Measurements from ENCODE around the gene NDUFB10.
"Not testable (repeated sequence)": the region's sequence is repeated elsewhere in the genome, so short reads cannot be mapped to it uniquely, and the experiment has no call there.

Gene NDUFB10

DNA sequence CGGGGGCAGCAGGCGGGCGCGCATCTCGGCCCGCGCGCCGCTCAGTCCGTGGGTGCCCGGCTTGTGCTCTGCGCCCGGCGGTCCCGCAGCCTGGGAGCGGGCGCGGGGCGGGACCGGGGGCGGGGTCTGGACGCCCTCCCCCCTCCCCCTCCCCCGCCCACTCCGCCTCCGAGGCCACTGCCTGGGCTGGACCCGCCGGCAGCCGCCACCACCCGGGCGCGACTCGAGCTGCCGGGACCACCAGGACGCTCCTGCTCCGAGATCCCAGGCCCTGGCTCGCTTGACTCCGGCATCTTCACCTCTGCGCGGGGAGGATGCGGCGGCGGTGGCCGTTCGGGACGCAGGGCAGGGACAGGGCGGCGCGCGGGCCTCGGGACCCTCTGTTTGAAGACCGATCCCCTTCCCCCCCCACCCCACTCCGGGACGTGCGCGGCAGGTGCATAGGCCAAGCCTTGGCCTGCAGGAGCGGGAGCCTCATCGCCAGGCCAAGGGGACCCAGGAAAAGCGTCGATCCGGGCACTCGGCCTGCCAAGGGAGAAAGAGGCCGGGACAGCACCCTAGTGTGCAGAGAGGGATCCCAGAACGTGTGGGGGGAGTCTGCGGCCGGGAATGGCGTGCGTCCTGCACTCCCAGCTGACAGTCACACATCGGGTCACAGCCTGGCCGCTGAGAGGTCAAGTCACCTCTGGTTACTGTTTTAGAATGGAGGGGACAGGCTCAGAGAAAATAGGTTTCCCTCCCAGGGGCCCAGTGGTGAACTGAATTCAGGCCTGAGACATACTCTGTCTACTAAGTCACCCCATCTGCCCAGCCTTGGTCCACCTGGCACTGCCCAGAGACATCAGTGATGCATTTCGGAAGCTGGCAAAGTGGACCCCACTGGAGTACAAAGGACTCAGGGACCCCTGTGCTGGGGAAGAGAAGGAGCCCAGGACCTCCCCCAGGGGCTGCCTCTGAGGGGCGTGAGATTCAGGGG lies 40.7 kb upstream of the NDUFB10 start, which contains the start of gene HS3ST6:
Gene HS3ST6 (minus strand): TSS at position 65 of the 976 bp plus-strand sequence. CDS start 92 bp downstream, outside the sequence.
- DNase-seq (ENCODE audit: low read depth in 1 of 2, low spot score in 1 of 2): no peak
- TF ChIP-seq GABPA (IDR thresholded peaks at IDR 0.05; ENCODE audit: low read depth): no peak
- TF ChIP-seq, protein P1, sequence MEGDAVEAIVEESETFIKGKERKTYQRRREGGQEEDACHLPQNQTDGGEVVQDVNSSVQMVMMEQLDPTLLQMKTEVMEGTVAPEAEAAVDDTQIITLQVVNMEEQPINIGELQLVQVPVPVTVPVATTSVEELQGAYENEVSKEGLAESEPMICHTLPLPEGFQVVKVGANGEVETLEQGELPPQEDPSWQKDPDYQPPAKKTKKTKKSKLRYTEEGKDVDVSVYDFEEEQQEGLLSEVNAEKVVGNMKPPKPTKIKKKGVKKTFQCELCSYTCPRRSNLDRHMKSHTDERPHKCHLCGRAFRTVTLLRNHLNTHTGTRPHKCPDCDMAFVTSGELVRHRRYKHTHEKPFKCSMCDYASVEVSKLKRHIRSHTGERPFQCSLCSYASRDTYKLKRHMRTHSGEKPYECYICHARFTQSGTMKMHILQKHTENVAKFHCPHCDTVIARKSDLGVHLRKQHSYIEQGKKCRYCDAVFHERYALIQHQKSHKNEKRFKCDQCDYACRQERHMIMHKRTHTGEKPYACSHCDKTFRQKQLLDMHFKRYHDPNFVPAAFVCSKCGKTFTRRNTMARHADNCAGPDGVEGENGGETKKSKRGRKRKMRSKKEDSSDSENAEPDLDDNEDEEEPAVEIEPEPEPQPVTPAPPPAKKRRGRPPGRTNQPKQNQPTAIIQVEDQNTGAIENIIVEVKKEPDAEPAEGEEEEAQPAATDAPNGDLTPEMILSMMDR (IDR thresholded peaks at IDR 0.05; ENCODE audit: insufficient read depth, low read length): no peak
- TF ChIP-seq POLR2AphosphoS5 (IDR thresholded peaks at IDR 0.05; ENCODE audit: low read depth): no peak
- TF ChIP-seq SPI1 (IDR thresholded peaks at IDR 0.05; ENCODE audit: borderline replicate concordance, low read depth): no peak
- TF ChIP-seq, protein P2, sequence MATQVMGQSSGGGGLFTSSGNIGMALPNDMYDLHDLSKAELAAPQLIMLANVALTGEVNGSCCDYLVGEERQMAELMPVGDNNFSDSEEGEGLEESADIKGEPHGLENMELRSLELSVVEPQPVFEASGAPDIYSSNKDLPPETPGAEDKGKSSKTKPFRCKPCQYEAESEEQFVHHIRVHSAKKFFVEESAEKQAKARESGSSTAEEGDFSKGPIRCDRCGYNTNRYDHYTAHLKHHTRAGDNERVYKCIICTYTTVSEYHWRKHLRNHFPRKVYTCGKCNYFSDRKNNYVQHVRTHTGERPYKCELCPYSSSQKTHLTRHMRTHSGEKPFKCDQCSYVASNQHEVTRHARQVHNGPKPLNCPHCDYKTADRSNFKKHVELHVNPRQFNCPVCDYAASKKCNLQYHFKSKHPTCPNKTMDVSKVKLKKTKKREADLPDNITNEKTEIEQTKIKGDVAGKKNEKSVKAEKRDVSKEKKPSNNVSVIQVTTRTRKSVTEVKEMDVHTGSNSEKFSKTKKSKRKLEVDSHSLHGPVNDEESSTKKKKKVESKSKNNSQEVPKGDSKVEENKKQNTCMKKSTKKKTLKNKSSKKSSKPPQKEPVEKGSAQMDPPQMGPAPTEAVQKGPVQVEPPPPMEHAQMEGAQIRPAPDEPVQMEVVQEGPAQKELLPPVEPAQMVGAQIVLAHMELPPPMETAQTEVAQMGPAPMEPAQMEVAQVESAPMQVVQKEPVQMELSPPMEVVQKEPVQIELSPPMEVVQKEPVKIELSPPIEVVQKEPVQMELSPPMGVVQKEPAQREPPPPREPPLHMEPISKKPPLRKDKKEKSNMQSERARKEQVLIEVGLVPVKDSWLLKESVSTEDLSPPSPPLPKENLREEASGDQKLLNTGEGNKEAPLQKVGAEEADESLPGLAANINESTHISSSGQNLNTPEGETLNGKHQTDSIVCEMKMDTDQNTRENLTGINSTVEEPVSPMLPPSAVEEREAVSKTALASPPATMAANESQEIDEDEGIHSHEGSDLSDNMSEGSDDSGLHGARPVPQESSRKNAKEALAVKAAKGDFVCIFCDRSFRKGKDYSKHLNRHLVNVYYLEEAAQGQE (IDR thresholded peaks at IDR 0.05; ENCODE audit: insufficient replicate concordance, low read depth): no peak
- H3K4me3 ChIP-seq (replicated peaks; ENCODE audit: insufficient read depth, low read length): no peak within 1 kb of the TSS
- H3K27me3 ChIP-seq (ENCODE audit: insufficient read depth, poor library complexity, severe bottlenecking): peaks cover 53% of the 10 kb centered on the region
- H3K27ac ChIP-seq (replicated peaks): no peak within 1 kb of the TSS

DNA sequence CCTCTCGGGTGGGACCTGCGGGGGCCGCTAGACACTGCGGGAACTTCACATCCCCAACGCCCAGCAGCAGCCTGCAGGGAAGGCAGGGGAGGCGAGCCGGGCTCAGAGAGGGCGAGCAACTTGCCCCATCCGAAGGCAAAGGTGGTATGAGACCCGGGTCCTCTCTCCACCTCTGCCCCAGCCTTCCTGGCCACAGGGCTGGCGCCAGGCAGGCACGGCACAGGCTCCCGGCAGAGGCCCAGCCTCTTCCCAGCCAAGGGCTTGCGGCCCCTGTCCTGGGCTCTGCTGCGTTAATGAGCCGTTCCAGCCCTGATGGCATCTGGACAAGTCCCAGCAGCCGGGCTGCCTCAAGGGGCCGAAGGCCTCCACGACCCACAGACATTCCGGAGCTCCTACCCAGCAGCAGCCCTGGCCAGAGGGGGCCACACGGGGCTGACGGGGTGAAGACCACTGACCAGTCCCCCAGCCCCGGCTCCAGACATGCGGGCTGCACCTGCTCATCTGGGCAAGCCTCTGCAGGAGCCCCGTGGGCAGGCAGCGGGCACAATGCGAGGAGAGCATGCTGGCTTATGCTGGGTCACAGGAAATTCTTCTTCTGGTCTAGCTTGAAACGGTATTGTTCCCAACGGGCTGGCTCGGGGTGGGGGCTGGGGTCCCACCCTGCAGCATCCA lies 39.9 kb upstream of the NDUFB10 start:
- no peak overlapping the region for H3K27ac ChIP-seq (replicated peaks)
- no peak for DNase-seq (ENCODE audit: low read depth in 1 of 2, low spot score in 1 of 2)
- H3K4me3 ChIP-seq (replicated peaks; ENCODE audit: insufficient read depth, low read length): no peak overlapping the region
- TF ChIP-seq POLR2AphosphoS5 (IDR thresholded peaks at IDR 0.05; ENCODE audit: low read depth) (no peak), GABPA (IDR thresholded peaks at IDR 0.05; ENCODE audit: low read depth) (no peak), SPI1 (IDR thresholded peaks at IDR 0.05; ENCODE audit: borderline replicate concordance, low read depth) (no peak)
- TF ChIP-seq, protein P1 (IDR thresholded peaks at IDR 0.05; ENCODE audit: insufficient read depth, low read length): no peak
- TF ChIP-seq, protein P2 (IDR thresholded peaks at IDR 0.05; ENCODE audit: insufficient replicate concordance, low read depth): no peak
- peaks cover 56% of the 10 kb centered on the region for H3K27me3 ChIP-seq (ENCODE audit: insufficient read depth, poor library complexity, severe bottlenecking)

DNA sequence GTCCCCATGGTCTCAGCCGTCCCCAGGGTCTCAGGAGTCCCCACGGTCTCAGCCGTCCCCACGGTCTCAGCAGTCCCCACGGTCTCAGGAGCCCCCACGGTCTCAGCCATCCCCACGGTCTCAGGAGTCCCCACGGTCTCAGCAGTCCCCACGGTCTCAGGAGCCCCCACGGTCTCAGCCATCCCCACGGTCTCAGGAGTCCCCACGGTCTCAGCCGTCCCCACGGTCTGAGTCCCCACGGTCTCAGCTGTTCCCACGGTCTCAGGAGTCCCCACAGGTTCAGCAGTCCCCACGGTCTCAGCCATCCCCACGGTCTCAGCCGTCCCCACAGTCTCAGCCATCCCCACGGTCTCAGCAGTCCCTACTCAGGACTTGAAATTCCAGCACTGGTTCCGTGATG lies 39.2 kb upstream of the NDUFB10 start:
- not testable (repeated sequence) for H3K4me3 ChIP-seq (replicated peaks; ENCODE audit: insufficient read depth, low read length); DNase-seq (ENCODE audit: low read depth in 1 of 2, low spot score in 1 of 2); H3K27ac ChIP-seq (replicated peaks)
- peaks cover 56% of the 10 kb centered on the region for H3K27me3 ChIP-seq (ENCODE audit: insufficient read depth, poor library complexity, severe bottlenecking)

DNA sequence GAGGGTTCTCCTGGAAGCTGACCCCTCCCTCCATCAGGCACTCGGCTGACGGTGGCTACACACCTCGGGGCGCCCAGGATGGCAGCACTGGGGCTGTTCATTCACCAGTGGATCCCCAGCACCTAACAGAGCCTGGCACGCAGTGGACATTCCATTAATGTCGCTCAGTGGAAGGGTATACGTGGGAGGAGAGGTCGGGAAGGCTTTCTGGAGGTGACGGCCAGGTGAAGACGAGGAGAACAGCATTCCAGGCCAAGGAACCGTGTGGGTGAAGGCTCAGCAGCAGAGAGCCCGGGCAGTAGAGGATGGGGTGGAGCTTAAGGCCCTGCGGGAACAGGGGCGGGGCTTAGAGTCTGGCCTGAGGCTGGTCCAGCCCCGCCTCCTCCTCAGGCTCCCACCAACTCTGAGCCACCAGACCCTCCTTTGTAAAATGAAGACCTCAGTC lies 38.6 kb upstream of the NDUFB10 start:
- H3K27ac ChIP-seq (replicated peaks): no peak overlapping the region
- DNase-seq (ENCODE audit: low read depth in 1 of 2, low spot score in 1 of 2): no peak
- peaks cover 51% of the 10 kb centered on the region for H3K27me3 ChIP-seq (ENCODE audit: insufficient read depth, poor library complexity, severe bottlenecking)
- H3K4me3 ChIP-seq (replicated peaks; ENCODE audit: insufficient read depth, low read length): no peak overlapping the region
- TF ChIP-seq, protein P2 (IDR thresholded peaks at IDR 0.05; ENCODE audit: insufficient replicate concordance, low read depth): no peak
- TF ChIP-seq, protein P1 (IDR thresholded peaks at IDR 0.05; ENCODE audit: insufficient read depth, low read length): no peak
- TF ChIP-seq SPI1 (IDR thresholded peaks at IDR 0.05; ENCODE audit: borderline replicate concordance, low read depth) (no peak), POLR2AphosphoS5 (IDR thresholded peaks at IDR 0.05; ENCODE audit: low read depth) (no peak)
